MV-4-11 (cell line): ENCODE data around the gene PLVAP.
A peak's percentile ranks its signal among the peaks of the same experiment; 100 is the strongest.
"Not testable (repeated sequence)": the region's sequence is repeated elsewhere in the genome, so short reads cannot be mapped to it uniquely, and the experiment has no call there.

ENCODE experiments used
- DNase-seq: peaks from one replicate; lab custom pipeline; 2025; lab: John Stamatoyannopoulos, UW

Gene PLVAP

DNA sequence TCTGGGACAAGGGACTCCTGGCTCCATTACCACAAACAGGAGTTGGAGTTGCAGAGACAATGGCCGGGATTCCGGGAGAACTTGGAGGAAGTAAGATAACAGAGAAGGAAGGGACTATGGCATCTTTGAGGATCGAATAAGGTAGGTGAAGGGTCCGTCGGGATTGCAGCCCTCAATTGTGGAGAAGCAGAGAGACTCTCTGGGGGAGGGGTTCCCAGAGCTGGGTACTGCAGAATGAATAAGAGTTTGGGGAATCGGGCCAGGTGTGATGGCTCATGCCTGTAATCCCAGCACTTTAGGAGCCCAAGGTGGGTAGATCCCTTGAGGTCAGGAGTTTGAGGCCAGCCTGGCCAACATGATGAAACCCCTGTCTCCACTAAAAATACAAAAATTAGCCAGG is 24.5 kb upstream of the PLVAP start:
- DNase-seq = no peak

DNA sequence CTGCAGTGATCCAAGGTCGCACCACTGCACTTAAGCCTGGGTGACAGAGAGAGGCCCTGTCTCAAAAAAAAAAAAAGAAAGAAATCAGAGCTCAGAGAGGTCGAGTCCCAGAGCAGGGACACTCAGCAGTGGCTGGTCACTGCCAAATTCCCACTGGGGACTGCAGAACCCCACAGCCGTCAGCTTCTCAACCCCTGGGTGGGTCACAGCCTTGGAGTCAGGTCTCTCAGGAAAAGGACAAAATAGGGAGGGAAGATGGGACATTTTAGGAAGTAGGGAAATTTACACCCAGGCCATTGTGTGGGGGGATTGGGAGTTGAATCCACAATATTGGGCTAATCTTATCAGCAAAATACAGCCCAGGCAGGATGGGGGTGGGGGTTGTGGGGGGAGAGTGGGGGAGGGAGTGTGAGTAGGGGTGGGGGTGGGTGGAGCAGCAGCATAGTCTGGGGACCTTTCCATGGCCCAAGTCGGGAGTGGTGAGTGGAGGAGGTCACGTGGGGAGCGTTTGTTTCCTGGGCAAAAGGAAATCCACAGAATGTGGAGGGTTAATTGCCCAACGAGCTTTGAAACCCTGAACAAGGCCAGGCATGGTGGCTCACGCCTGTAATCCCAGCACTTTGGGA is 21.9 kb upstream of the PLVAP start:
- no peak for DNase-seq

DNA sequence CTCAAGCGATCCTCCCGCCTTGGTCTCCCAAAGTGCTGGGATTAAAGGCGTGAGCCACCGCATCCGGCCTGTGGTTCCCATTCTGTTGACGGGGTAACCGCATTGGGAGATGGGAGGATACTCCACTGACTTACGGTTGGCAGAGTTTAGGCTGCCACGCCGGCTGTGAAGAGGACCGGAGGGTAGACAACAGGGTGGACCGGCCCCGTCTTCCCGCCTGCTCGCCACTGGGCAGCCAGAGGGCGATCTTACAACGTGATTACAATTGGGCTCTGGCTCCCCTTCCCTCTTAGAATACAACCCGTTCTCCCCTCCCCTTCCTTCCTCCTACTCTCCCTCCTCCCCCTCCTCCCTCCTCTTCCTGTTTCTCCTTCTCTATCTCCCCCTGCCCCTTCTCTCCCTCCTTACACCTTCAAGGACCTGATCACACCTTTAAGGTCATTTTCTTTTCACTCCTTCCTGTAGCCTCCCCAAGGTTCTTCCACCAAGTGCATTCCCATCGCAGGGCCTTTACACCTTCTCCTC is 17.8 kb upstream of the PLVAP start:
- DNase-seq = peak; percentile 96

DNA sequence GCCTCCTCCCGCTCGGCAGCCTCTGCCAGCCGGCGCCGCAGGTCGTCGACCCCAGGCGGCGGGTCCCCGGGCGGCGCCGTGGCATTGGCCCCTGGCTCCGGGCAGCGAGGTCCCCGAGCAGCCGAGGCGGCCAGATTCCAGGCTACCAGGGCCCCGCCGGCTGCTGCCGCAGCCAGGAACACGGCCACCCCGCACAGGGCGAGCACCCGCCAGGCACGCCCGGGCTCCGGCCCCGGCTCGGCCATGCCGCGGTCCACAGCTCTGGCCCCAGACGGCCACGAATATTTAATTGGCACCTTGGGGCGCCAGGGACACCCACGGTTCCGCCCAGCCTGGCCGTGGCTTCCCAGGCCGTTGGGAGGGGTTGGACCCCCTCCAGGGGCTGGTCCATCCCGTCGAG is 16.8 kb upstream of the PLVAP start, which contains the start of gene CCDC194:
TSS of gene CCDC194 (minus strand) at position 283 of the 400 bp plus-strand sequence. CDS start at position 245, 38 bp downstream.
- no peak for DNase-seq

DNA sequence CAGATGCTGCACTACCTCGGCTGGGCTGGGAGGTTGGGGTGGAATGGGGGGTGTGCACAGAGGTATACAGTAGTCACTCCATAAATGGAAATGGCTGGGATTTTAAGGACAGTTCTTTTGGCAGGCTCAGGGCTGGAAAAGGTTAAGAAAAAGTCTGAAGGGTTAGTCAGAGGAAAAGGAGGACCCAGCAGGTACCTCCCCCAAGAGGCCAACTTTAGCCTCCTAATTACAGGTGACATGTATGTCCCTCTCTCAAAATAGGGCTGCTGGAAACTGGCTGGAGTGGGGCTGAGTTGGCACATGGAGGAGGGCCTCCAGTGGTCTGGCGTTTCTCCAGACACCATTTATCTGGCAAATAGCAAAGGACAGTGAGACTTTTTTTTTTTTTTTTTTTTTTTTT is 15.9 kb upstream of the PLVAP start:
- DNase-seq = peak; percentile 50

DNA sequence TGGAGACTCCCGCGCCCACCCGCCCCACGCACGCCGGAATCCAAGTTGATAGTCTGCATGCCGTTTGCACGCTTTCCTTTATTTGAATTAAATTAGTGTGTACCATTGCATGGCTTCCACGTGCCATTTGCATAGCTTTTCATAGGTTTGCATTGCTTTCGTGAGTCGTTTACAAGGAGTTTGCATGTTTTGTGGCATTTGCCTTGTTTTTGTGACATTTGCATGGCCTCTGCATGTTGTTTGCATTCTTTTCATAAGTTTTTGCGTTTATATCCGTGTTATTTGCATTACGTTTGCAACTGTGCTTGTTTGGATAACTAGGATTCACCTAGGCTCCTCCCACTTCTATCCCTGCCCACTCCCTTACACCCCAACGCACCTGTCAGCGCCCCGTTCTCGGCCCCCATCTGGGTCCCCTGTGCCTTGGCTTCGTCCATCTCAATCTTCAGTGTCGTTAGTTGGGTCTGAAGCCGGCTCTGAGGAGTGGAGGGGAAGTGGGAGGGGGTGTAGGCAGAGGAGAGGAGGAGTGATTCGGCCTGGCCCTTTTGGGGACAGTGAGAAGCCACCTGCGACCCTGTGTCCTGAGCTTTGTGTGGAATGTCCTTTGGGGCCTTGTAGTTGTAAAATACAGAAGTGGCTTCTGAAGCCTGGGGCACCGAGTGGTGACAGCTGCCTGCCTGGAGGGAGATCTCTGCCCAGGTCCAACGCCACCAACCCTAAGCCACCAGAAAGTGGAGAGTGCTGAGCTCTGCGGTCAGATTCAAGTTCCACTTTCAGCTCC is 14.4 kb upstream of the PLVAP start:
- DNase-seq = peak; percentile 100

DNA sequence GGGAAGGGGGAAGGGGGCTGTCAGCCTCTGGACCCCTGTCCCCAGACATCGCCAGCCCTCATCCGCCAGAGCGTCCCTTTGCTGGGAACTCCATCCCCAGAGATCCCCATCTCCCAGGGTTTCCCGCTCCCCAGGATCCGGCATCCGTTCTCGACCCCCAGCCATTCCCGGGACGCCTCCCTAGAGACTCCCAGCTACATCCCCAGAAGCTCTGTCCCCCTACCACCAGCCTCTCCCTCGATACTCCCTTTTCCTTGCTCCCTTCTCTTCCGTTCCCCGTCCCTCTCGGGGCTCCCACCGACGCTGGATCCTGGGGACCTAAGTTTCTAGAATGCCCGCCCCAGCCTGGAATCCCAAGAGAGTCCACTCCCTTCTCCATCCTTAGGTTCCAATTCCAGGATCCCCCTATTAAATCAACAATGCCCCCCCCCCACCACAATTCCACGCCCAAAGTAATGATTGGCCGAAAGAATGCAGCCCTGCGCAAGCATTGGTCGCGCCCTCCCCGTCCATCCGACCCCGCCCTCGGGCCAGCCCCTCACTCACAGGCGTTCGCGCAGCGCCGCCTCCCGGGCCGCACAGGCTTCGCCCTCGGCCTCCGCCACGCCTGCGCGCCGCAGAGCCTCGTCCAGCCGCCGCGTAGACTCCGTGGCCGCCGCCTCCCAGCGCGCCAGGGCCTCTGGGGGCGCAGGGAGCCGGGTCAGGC is 13.7 kb upstream of the PLVAP start:
- DNase-seq = peak; percentile 88

DNA sequence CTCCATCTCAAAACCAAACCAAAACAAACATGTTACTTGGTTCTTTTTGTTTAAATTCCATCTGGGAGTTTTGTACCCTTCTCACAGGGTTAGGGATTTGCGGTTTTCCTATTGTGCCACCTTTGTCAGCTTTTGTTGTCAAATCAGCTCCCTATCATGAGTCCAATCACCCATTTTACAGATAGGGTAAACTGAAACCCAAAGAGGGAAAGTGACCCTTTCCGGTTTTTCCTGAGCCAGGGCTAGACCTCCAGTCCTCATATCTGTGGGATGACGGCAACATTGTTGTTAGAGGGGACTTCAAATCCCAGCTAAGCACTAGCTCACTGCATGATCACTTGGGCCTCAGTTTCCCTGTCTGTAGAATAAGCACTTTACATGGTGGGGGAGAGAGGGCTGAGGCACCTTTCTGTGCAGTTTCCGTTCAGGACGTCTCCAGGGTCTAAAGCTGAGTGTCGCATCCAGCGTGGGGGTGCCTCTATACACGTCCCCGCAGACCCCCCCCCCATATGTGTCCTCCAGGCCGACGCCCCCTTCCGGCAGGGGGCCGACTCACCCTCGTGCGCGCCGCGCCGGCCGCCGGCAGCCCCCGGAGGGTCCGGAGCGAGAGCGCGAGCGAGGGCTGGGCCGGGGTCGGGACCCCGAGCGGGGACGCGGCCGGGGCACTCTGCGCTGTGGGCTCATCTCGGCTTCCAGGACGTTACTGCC is 13.0 kb upstream of the PLVAP start:
- no peak for DNase-seq

DNA sequence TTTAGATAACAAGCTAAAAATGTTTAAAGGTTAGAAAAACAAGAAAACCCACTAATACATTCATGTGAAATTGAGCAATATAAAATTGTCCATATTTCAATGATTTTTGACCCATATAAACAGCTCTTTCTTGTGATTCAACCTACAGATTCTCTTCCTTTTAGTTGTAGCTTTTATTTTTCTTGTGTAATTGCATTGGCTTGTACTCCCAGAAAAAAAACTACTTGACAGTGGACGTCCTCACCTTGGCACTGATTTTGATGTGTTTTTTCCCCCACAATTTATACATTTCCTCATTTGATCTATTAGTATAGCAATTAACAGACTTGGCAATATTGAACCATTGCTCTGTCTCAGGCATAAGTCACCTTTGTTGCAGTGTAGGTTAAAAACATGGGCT is 12.1 kb upstream of the PLVAP start:
- no peak for DNase-seq

DNA sequence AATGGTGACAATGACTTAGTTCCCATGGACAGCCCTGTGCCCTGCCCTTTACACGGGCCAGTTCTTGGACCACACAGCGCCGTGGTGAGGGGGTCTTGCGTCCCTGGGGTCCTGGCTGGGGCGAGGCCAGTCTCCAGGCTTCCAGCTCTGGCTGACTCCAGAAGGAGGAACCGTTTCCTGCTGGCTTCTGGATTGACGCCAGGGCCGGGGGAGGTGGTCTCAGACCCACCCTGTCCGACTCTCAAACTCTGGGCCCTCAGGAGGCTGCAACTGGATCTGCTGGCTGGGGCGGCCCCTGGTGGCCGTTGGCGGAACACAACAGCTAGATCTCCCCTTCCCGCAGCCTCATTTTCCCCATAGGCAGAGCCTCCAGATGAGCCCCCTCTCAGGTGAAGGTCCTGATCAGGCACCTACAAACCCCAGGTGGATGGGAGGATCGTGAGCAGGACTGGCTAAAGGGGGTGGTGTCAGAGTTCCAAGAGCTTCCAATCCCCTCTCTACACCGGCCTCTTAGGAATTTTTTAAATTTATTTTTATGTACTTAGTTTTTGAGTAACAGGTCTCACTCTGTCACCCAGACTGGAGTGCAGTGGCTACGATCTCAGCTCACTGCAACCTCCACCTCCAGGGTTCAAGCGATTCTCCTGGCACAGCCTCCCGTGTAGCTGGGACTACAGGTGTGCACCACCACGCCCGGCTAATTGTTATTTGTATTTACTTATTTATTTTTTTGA is 8.9 kb upstream of the PLVAP start:
- DNase-seq = peak; percentile 64

DNA sequence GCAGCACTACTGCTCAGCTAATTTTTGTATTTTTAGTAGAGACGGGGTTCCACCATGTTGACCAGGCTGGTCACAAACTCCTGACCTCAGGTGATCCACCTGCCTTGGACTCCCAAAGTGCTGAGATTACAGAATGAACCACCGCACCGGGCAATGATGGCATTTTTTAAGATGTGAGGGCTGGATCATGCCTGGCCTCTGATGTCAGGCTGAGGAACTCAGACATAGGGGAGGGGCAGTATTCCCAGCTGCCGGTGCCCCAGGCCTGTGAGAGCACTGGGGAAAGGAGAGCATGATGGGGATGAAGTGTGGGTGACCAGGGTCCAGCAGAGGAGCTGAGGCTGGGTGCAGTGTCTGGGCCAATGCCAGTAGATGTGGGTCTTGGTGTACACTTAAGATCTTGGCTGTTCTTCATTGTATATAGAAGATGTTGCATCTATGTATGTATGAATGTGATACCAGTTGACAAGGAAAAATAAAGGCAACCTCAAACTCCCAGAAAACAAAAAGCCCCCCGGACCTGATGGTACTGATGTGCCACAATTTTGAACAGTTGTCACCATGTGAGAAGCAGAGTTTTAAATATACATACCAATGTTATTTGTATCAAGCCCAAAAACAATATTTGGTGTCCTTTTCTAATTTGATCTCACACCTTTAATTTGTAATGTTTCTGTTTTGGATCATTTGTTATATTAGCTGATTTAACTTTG is 3.4 kb upstream of the PLVAP start:
- DNase-seq = no peak

DNA sequence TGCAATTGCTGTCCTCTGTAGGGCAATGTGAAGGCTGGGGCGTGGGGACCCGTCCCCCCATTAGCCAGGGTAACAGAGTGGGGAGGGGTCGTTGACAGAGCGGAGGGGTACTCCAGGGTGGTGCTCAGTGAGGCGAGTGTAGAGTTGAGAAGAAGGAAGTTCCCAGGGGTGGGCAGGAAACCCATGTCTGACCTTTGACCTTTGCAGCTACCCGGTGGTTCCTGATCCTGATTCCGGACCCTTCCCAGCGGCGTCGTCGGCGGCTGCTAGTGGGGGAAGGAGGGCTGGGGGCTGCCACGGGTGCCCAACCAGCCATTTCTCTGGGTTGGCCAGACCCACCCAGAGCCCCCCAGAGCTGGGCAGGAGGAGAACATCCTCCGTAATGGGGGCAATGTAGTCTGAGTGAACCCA is 2.1 kb upstream of the PLVAP start:
- DNase-seq = peak; percentile 24

DNA sequence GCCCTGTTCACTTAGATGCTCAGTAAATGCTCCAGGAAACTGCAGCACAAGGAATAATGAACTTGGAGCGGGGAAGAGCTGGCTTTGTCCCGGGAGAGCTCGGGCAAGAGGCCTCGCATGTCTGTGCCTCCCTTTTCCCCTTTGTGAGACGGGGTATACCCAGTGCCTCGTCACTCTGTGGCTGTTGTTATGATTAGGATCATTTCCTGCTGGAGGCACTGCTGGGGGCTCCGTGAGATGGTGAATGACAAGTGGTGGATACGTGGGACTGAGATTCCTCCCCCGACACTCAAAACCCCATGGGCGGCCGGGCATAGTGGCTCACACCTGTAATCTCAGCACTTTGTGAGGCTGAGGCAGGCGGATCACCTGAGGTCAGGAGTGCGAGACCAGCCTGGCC is 1.1 kb upstream of the PLVAP start:
- no peak for DNase-seq

DNA sequence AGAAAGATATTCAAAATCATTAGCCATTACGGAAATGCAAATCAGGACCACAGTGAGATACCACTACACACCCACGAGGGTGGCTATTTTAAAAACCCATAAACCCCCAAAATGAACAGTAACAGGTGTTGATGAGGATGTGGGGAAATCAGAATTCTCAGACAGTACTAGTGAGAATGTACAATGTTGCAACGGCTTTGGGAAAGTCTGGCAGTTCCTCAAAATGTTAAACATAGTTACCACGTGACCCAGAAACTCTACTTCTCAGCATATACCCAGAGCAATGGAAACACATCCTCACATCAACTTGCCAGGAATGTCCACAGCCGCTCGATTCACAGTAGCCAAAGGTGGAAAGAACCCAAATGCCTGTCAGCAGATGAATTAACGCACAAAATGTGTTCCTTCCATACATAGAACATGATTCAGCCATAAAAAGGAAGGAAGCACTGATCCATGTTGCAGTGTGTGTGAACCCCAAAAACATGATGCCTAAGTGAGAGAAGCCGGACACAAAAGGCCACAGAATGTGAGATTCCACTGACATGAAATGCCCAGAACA is 7.0 kb downstream of the PLVAP start:
- peak; percentile 100 for DNase-seq

DNA sequence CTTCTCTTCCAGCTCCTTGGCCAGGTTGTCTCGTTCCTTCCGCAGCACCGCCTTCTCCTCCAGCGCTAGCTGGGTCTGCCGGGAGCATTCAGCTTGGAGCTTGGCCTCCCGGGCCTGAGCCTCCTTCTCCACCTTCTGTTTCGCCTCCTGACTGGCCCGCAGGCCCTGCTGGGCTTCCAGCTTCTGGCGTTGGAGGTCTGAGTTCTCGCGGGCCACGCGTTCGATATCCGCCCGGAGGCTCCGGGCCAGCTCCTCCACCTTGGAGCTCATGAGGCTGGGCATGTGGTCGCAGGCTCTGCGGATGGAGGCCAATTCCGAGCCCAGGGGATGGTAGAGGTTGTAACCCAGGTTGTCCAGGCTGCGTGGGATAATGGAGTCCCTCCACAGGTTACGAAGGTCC is 11.8 kb downstream of the PLVAP start:
- no peak for DNase-seq

DNA sequence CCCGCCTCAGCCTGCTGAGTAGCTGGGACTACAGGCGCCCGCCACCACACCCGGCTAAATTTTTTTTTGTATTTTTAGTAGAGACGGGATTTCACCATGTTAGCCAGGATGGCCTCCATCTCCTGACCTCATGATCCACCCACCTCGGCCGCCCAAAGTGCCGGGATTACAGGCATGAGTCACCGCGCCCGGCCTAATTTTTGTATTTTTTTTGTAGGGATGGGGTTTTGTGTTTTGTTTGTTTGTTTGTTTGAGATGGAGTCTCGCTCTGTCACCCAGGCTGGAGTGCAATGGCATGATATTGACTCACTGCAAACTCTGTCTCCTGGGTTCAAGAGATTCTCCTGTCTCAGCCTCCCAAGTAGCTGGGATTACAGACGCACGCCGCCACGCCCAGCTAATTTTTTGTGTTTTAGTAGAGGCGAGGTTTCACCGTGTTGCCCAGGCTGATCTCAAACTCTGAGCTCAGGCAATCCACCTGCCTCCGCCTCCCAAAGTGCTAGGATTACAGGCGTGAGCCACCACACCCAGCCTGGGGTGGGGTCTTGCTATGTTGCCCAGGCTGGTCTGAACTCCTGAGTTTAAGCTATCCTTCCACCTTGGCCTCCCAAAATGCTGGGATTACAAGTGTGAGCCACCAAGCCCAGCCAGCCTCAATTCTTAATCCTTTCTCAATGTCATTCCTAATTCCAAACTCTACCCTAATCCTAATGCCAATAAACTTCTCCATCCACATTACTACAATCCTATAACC is 13.1 kb downstream of the PLVAP start:
- DNase-seq = not testable (repeated sequence)

DNA sequence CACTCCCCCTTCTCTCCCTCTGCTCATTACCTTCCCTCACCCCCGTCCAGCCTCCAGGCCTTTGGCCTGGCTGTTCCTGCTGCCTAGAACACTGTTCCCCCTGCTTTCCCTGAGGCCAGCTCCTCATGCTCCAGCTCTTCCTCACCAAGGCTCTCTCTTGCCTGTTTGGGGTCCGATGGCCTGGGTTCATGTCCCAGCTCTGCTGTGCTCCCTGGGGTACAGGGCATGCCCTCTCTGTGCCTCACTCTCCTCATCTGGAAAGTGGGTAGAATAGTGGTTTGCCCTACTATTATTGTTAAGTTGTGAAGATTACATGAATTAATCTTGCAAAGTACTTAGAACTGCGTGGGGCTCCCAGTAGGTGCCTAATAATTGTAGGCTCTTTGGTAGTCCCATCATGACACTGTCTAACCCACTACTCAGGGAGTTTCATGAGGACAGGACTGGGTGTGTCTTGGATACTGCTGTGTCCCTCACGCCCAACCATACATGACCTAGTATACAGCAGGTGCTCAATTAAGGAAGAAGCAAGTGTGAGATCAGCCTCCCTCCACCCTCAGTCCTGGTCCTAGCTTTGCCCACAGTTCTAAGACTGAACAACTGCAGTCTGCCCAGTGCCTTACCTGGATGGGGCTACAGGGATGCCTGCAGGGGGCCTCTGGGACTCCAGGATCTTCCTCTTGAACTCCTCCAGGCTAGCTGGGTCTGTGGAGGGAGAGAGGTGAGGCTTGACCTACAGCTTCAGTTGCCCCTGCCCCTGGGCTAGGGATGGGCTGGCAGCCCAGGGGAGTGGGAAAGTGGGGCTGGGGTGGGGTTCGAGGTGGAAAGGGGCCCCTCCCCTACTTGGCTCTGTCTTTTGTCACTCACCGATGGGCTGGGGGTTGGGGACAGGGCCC is 17.0 kb downstream of the PLVAP start:
- DNase-seq = no peak

DNA sequence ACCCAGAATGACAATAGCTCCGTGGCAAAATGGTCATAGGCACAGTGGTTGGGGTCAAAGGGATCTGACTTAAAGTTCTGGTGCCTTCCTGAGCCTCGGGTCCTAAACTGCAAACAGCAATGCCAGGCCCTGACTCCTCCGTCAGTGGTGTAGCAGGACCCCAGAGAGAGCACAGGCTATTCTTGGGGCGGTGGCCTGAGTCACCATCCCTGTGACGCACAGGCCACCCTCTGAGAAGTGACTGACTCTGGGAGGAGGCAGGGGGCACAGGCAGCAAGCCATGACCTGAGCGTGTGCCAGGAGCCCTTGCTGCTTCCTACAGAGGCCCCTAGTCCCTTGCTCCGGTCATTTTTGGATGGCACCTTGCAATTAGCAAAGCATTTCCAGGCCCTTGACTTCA is 18.7 kb downstream of the PLVAP start:
- no peak for DNase-seq

DNA sequence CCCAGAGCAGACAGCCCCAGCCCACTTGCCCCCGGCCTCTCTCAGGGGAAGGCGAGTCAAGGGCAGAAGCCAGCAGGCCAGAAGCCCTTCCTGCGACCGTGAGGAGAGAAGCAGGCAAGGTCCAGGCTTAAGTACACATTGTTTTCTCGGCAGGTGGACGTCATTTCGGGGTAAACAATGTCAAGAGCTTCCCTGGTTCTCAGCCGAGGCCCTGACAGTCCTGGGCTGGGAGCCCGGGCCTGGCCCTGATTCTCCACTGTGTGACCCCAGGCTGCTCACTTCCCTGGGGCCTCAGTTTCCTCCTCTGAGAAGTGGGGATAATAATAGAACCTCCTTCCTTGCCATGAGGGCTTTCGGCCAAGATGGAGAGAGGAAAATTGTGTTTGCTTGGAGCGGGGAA is 19.4 kb downstream of the PLVAP start:
- no peak for DNase-seq
